HS-27A (cell line): ENCODE results near the gene LIX1L.

ENCODE experiments used
- DNase-seq: peaks from one replicate; pipeline ENCODE4 v3.0.0-alpha.2; 2012; ENCODE audit warnings: low read depth, missing footprints

The LIX1L gene

GRCh38 chr1:145963265-145964019, 5.6 kb upstream of the LIX1L start:
- no peak for DNase-seq

GRCh38 chr1:145962157-145963102, 4.6 kb upstream of the LIX1L start:
- no peak for DNase-seq

- no peak for DNase-seq
Measured at GRCh38 chr1:145961425-145962156, 3.8 kb upstream of the LIX1L start.

GRCh38 chr1:145961109-145961424, 3.2 kb upstream of the LIX1L start:
- DNase-seq, result no peak

- no peak for DNase-seq
Measured at GRCh38 chr1:145960468-145961108, 2.8 kb upstream of the LIX1L start.

GRCh38 chr1:145959957-145960467, 2.2 kb upstream of the LIX1L start:
- DNase-seq, result no peak

GRCh38 chr1:145959333-145959732, 1.5 kb upstream of the LIX1L start:
- DNase-seq, result no peak

- no peak for DNase-seq
Measured at GRCh38 chr1:145958734-145959133, 917 bp upstream of the LIX1L start.

- DNase-seq, result no peak
Measured at GRCh38 chr1:145956781-145957442, 905 bp downstream of the LIX1L start.

GRCh38 chr1:145956361-145956760, 1.5 kb downstream of the LIX1L start:
- DNase-seq, result no peak

GRCh38 chr1:145955436-145955835, 2.4 kb downstream of the LIX1L start:
- DNase-seq, result no peak

- no peak for DNase-seq
Measured at GRCh38 chr1:145953861-145954260, 4.0 kb downstream of the LIX1L start.

- no peak for DNase-seq
Measured at GRCh38 chr1:145952903-145953302, 4.9 kb downstream of the LIX1L start.

GRCh38 chr1:145951526-145951925, 6.3 kb downstream of the LIX1L start:
- no peak for DNase-seq

GRCh38 chr1:145949219-145949618, 8.6 kb downstream of the LIX1L start:
- no peak for DNase-seq

GRCh38 chr1:145947551-145947950, 10.3 kb downstream of the LIX1L start:
- DNase-seq, result no peak

- no peak for DNase-seq
Measured at GRCh38 chr1:145946477-145946986, 11.3 kb downstream of the LIX1L start.

GRCh38 chr1:145944532-145944931, 13.3 kb downstream of the LIX1L start:
- no peak for DNase-seq

- DNase-seq, result no peak
Measured at GRCh38 chr1:145942871-145943270, 14.9 kb downstream of the LIX1L start.

- no peak for DNase-seq
Measured at GRCh38 chr1:145942405-145942804, 15.4 kb downstream of the LIX1L start.

- no peak for DNase-seq
Measured at GRCh38 chr1:145937436-145937835, 20.4 kb downstream of the LIX1L start.
